ENCODE measurements around the gene TRPM3.

The TRPM3 gene

GRCh38 chr9:70609011-70609410 is 512.4 kb downstream of the TRPM3 start:
- no peak for TF ChIP-seq CTCF (IDR thresholded peaks at IDR 0.05; ENCODE audit: low read depth, low read length)
- H3K4me3 ChIP-seq (ENCODE audit: low read depth, low read length), result no peak overlapping the region

GRCh38 chr9:70607926-70608325 is 513.5 kb downstream of the TRPM3 start:
- H3K4me3 ChIP-seq (ENCODE audit: low read depth, low read length), result no peak overlapping the region
- TF ChIP-seq CTCF (IDR thresholded peaks at IDR 0.05; ENCODE audit: low read depth, low read length), result no peak

GRCh38 chr9:70607329-70607728 is 514.1 kb downstream of the TRPM3 start:
- no peak for TF ChIP-seq CTCF (IDR thresholded peaks at IDR 0.05; ENCODE audit: low read depth, low read length)
- H3K4me3 ChIP-seq (ENCODE audit: low read depth, low read length), result no peak overlapping the region

- no peak overlapping the region for H3K4me3 ChIP-seq (ENCODE audit: low read depth, low read length)
- TF ChIP-seq CTCF (IDR thresholded peaks at IDR 0.05; ENCODE audit: low read depth, low read length), result no peak
Observed at GRCh38 chr9:70603020-70603411, 518.4 kb downstream of the TRPM3 start.

- peak; percentile 53 for TF ChIP-seq CTCF (IDR thresholded peaks at IDR 0.05; ENCODE audit: low read depth, low read length)
- no peak overlapping the region; the same call in 1 of the 2 replicates for H3K4me3 ChIP-seq (ENCODE audit: low read depth, low read length)
Observed at GRCh38 chr9:70602321-70603019, 519.0 kb downstream of the TRPM3 start.

- TF ChIP-seq CTCF (IDR thresholded peaks at IDR 0.05; ENCODE audit: low read depth, low read length), result no peak
- H3K4me3 ChIP-seq (ENCODE audit: low read depth, low read length), result peak overlapping the region; percentile 21
Observed at GRCh38 chr9:70601000-70601951, 520.1 kb downstream of the TRPM3 start.

- H3K4me3 ChIP-seq (ENCODE audit: low read depth, low read length), result peak overlapping the region; percentile 21
- no peak for TF ChIP-seq CTCF (IDR thresholded peaks at IDR 0.05; ENCODE audit: low read depth, low read length)
Observed at GRCh38 chr9:70600506-70600905, 520.9 kb downstream of the TRPM3 start.

Data from WI38 (cell line).